Activated T-cell treated with anti-CD3 and anti-CD28 coated beads, Interleukin-2, amount 50 U/mL, for 72 hours (primary cell): ENCODE results near the gene TP53I11. TPM values are rescaled to one million over a fixed set of nuclear protein-coding genes. Genes with fewer than 3 reads are reported as not detected.

Source experiments
- ATAC-seq, 2 donors: fragments of 150-1000 bp; cut with Tn5 transposase; replicated peaks in 1 of 2; 2 replicates each; pipeline ENCODE4 v1.10.0; 2021; ENCODE audit warnings: moderate library complexity in 2 of 2, mild to moderate bottlenecking in 1 of 2
- DNase-seq, 2 donors: peaks; one replicate each; pipeline ENCODE4 v3.0.0; 2021 to 2022; ENCODE audit warnings: mixed read lengths in 1 of 2
- H3K27ac Mint-ChIP-seq: one replicate; pipeline ENCODE4 v1.8.0; 2022; ENCODE audit warnings: mild to moderate bottlenecking, moderate library complexity, mixed read lengths
- H3K27me3 Mint-ChIP-seq: one replicate; pipeline ENCODE4 v1.8.0; 2022; ENCODE audit warnings: low read depth, mixed read lengths
- H3K36me3 Mint-ChIP-seq, 2 donors: one replicate each; pipeline ENCODE4 v1.8.0; 2022; ENCODE audit warnings: mixed read lengths in 2 of 2, mild to moderate bottlenecking in 1 of 2; ENCODE audit not compliant: insufficient read depth in 2 of 2
- H3K4me1 Mint-ChIP-seq: one replicate; pipeline ENCODE4 v1.8.0; 2022; ENCODE audit warnings: low read depth, mixed read lengths
- H3K4me3 Mint-ChIP-seq, 2 donors: one replicate each; pipeline ENCODE4 v1.8.0; 2022; ENCODE audit warnings: mild to moderate bottlenecking in 2 of 2, mixed read lengths in 2 of 2, moderate library complexity in 2 of 2
- H3K9me3 Mint-ChIP-seq, 2 donors: one replicate each; pipeline ENCODE4 v1.8.0; 2022; ENCODE audit warnings: mixed read lengths in 2 of 2
- total RNA-seq, 2 donors: library from RNA; stranded (reverse); gene quantifications; one replicate each; pipeline ENCODE4 v1.2.3, GENCODE V29; 2022

TP53I11 gene, protein sequence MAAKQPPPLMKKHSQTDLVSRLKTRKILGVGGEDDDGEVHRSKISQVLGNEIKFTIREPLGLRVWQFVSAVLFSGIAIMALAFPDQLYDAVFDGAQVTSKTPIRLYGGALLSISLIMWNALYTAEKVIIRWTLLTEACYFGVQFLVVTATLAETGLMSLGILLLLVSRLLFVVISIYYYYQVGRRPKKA
- total RNA-seq = 10 to 100 TPM; 15.3 to 20.0 TPM

DNA sequence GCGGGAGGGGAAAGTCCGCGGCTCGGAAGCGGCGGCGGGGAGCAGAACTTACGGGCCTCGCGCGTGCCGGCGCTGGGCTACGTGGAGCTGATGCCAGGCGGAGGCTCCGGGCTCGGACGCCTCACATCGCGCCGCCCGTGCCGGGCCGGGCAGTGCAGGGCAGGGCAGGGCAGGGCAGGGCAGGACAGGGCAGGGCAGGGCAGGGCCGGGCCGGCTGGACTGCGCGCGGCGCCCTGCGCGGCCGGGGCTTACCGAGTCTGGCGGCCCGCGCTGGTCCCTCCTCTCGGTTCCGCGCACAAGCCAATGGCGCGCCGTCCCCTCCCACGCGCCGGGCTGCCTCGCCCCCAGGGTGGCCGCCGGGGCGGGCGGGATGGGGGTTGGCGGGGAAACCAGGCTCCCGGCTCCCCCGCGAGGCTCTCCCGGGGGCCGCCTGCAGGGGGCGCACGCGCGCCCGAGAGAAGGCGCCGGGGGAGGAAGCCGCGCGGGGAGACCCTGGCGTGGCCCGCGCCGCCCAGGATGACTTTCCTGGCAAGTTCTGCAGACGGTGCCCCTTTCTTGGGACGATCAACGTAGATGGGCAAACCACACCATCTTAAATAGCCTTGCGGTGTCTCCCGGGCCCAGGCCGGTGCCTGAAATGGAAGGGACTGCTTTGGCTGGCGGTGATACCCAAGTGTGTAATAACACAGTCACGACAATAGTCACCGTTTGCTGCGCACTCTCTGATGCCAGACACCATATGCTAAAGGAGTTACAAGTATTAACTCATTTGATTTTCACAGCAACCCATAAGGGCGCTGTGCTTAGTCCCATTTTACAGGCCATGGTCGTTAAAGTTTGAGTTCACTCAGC is at the start of gene TP53I11:
TSS of gene TP53I11 (minus strand) at position 259 of the 852 bp plus-strand sequence. CDS start 12,548 bp downstream, outside the sequence.
- Mint-ChIP-seq H3K27me3 (no peaks in the 10 kb centered on the region), H3K4me3 (peak within 1 kb of the TSS; percentile 84 to 88), H3K9me3 (no peaks in the 10 kb centered on the region), H3K27ac (peak within 1 kb of the TSS; percentile 46), H3K4me1 (peaks cover 18% of the 10 kb centered on the region), H3K36me3 (no peaks in the 10 kb centered on the region)
- peak; percentile 77 to 84 for DNase-seq
- peak; percentile 84 to 85 for ATAC-seq

DNA sequence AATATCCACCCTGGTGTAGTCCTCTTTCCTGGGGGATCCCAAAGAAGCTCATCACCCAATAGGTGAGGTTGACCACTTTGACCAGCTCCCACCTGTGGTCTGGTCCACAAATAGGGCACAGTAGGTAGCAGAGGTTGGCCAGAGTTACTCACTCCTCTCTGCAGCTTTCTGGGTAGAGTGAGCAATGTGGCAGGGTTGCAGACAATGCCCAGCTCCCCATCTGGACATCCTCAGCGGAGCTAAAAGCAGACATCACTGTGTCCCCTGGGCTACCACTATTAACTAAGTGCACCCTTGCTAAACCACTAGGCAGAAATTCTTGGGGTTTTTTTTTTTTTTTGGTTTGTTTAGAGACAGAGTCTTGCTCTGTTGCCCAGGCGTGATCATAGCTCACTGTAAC is 48.4 kb upstream of the TP53I11 start:
- Mint-ChIP-seq H3K4me3 (no peak overlapping the region), H3K4me1 (no peaks in the 10 kb centered on the region), H3K9me3 (no peaks in the 10 kb centered on the region), H3K27ac (no peak overlapping the region), H3K27me3 (no peaks in the 10 kb centered on the region), H3K36me3 (no peaks in the 10 kb centered on the region)
- no peak for DNase-seq
- ATAC-seq = no peak

DNA sequence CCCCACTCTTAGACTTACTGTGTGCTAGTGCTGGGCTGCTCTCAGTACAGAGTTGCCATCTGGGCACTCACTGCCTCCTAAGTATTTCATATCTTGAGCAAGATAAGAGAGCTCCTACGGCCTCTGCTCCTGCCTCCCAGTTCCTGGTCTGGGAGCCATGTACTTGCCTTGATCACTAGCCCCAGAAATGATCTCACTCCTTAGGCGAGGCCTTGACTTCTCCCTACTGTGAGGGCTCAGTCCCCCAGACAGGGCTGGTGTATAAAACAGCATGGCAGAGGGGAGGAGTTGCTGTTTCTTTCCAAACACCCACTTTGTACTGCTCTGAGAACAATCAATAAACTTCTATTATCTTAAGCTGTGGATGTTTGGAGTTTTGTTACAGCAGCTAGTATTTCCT is 47.4 kb upstream of the TP53I11 start:
- Mint-ChIP-seq H3K4me3 (no peak overlapping the region), H3K27me3 (no peaks in the 10 kb centered on the region), H3K27ac (no peak overlapping the region), H3K9me3 (no peaks in the 10 kb centered on the region), H3K4me1 (no peaks in the 10 kb centered on the region), H3K36me3 (no peaks in the 10 kb centered on the region)
- no peak for DNase-seq
- no peak for ATAC-seq

DNA sequence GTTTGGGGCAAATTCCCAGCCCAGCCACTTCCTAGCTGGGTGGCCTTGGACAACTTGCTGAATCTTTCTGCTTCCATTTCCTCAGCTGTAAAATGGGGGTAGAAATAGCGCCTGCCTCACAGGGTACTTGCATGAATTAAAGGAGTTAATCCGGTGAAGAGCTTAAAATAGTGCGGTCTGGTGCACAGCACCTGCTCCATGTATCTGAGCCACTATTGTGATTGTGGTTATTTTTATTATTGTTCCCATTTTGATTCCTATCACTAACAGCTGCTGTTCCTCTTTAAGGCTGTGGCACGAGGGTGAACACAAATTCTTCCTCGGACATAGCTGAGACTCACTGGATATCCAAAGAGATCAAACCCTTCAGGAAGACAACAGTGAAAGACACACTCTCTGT is 46.9 kb upstream of the TP53I11 start:
- ATAC-seq = no peak

DNA sequence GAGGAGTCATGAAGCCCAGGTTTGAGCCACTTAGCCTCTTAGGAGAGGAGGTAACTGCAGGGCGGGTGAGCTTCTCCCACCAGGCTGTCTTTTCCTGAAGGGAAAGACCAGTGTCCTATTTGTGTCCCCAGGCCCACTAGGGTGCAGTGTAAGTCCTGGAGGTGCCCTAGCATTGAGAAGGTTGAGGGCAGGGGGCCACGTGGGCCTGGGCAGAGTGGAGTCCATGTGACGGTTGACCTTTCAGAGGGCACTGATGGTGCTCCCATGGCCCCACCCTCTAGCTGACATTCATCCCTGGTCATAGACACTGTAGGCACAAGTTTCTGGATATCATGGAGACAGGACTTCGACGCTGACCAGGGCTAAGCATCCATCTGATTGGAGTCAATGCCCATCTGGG is 44.1 kb upstream of the TP53I11 start:
- Mint-ChIP-seq H3K9me3 (no peaks in the 10 kb centered on the region), H3K36me3 (no peaks in the 10 kb centered on the region), H3K27me3 (no peaks in the 10 kb centered on the region), H3K27ac (no peak overlapping the region), H3K4me1 (no peaks in the 10 kb centered on the region), H3K4me3 (no peak overlapping the region)
- DNase-seq = no peak
- no peak for ATAC-seq

More for the DNA sequence above, 46.9 kb upstream of the TP53I11 start:
- Mint-ChIP-seq H3K36me3 (no peaks in the 10 kb centered on the region), H3K4me3 (no peak overlapping the region), H3K27ac (no peak overlapping the region), H3K27me3 (no peaks in the 10 kb centered on the region), H3K4me1 (no peaks in the 10 kb centered on the region), H3K9me3 (no peaks in the 10 kb centered on the region)
- DNase-seq = no peak

DNA sequence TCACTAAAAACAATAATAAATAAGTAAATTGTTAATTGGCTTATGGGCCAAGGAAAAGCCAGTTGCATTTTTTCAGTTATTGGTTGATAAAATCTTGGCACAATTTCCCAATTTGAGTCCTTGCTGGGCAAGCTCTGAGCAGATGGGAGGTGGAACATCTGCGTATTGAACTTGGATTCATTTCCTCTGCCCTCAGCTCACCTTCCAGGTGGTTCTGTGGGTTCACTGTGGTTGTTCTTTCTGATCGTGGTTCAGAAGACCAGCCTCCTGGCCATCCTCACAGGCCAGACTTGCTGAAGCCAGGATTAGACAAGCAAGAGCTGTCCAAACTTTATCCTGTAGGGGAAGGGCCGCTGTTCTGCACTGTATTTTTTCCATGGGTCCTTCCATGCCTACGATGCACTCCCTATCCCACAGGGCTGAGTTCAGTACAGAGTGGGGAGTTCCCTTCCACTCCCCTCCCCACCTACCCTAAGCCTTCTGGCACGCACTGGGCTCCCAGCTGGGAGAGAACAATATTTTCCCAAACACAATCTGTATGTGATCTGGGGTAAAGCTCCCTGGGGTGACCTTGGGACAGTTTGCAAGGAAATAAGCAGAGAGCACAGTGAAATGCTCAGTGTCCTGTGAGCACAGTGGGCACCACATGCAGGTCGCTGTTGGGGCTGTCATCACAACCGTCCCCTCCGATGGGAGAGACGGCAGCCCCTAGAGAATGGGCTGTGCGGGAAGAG is 43.5 kb upstream of the TP53I11 start:
- DNase-seq = no peak
- Mint-ChIP-seq H3K4me1 (no peaks in the 10 kb centered on the region), H3K27me3 (no peaks in the 10 kb centered on the region), H3K4me3 (no peak overlapping the region), H3K9me3 (no peaks in the 10 kb centered on the region), H3K27ac (no peak overlapping the region), H3K36me3 (no peaks in the 10 kb centered on the region)
- ATAC-seq = no peak

DNA sequence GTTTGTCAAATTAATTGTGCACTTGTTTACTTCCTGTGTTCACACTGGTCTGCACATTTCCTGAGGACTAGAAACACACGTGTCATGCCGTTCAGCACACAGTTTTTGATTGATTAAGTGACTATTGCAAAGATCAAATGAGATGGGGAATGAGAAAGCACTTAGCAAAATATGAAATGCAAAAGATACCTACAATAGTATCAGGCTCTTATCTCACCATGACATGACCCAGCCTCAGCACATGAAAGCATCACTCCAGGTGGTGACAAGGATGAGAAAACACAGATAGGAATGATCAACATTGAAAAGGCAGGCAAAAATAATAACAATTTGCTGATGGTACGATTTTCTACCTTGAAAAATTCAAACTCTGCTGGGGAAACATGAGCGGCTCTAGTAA is 42.1 kb upstream of the TP53I11 start:
- no peak overlapping the region for H3K4me3 Mint-ChIP-seq
- H3K27ac Mint-ChIP-seq = no peak overlapping the region
- no peaks in the 10 kb centered on the region for H3K9me3 Mint-ChIP-seq
- no peaks in the 10 kb centered on the region for H3K36me3 Mint-ChIP-seq
- H3K4me1 Mint-ChIP-seq = no peaks in the 10 kb centered on the region
- no peaks in the 10 kb centered on the region for H3K27me3 Mint-ChIP-seq
- ATAC-seq (no peak), DNase-seq (no peak)

DNA sequence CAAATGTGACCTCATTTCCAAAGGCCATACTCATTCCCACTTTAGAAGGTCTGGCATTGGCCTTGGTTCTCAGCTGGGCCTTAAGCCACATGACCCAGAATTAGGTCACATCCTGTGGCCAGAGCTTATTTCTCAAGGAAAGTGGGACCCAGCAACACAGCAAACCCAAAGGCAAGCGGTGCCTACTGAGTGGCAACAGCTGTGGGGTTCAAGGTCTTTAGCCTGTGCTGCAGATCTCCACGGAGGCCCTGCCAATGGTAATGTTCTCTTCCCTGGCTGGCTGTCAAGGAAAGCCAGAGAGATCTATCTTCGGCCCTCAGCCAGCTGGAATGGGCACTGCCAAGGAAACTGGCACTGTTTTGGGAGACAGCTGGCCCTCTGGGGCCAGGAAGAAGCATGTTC is 41.5 kb upstream of the TP53I11 start:
- Mint-ChIP-seq H3K36me3 (no peaks in the 10 kb centered on the region), H3K4me1 (no peaks in the 10 kb centered on the region), H3K4me3 (no peak overlapping the region), H3K27ac (no peak overlapping the region), H3K27me3 (no peaks in the 10 kb centered on the region), H3K9me3 (no peaks in the 10 kb centered on the region)
- ATAC-seq (no peak), DNase-seq (no peak)

DNA sequence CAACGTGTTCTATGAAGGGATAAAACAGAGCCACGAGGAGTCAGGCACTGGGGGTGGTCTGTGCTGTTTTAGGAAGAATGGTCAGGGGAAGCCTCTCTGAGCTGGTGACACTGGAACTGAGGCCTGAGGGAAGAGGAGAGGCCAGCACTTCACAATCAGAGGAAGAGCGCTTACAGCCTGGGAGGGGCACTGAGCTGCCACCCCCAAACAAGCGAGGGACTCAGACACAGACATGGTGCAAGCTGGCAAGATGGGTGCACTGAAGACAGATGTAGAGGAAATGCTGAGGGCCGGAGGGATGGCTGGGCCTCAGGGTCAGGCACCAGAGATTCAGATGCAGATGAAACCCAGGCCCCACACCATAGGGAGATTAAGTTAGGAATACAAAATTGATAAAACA is 40.0 kb upstream of the TP53I11 start:
- Mint-ChIP-seq H3K9me3 (no peaks in the 10 kb centered on the region), H3K4me1 (no peaks in the 10 kb centered on the region), H3K27ac (no peak overlapping the region), H3K27me3 (no peaks in the 10 kb centered on the region), H3K36me3 (no peaks in the 10 kb centered on the region), H3K4me3 (no peak overlapping the region)
- DNase-seq (no peak), ATAC-seq (no peak)

DNA sequence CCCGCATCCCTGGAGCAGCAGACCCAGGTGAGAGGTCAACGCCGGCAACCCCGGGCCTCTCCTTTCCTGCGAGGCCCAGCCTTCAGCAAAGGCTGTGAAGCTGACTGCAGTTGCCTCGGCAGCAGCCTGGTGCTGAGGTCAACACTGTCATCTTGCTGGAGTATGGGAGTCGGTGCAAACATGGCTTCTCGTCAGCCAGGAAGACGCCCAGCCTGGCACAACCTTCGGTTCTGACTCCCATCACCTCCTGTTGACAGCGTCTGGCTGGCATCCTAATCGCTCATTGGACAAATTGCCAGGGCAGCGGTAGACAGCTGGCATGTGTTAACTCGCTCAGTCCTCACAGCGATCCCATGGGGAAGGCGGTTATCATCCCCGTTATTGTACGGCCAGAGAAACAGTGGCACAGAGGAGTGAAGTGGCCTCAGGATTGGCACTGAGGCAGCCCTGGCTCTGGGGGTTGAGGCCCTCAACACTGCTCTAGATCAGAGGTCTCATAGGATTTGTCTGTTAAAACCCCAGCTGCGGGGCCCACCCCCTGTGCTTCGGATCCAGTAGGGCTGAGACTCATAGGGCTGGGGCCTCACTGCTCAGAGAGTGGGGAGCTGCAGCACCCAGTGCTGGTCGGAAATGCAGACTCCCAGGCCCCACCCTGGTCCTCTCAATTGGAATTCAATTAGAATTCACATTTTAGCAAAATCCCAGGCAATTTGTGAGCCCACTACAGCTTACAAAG is 39.3 kb upstream of the TP53I11 start:
- ATAC-seq = no peak
- Mint-ChIP-seq H3K4me3 (no peak overlapping the region), H3K36me3 (no peaks in the 10 kb centered on the region), H3K27ac (no peak overlapping the region), H3K27me3 (no peaks in the 10 kb centered on the region), H3K4me1 (no peaks in the 10 kb centered on the region), H3K9me3 (no peaks in the 10 kb centered on the region)
- DNase-seq = no peak

DNA sequence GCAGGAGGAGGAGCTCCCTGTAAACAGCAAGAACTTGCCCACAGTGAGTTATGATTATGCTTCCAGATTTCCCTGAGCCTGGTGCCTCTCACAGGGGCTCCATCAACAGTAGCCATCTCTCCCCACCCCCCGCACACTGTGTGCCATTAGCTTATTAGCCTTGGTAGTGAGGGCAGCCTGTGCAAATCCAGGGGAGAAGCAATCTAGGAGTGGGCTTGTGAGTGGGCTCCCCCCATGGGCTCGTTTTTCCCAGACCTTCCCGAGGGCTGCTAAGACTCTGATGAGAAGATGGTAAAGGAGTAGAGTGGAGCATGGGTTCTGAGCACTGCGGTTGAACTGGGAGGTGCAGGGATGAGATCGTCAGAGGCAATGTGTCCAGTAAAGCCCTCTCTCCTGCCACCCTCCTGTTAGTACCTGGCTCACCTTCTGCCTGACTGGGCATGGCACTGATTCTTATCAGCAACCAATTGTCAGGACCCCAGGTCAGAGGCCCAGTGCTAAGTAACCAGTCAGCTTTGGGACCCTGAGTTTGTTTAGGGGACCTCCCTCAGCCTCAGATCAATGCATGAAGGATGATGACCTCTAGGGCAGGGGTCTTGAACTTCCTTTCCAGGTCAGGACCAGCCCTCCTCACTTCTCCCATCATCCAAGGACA is 38.4 kb upstream of the TP53I11 start:
- Mint-ChIP-seq H3K36me3 (no peaks in the 10 kb centered on the region), H3K4me1 (no peaks in the 10 kb centered on the region), H3K4me3 (no peak overlapping the region), H3K27me3 (no peaks in the 10 kb centered on the region), H3K9me3 (no peaks in the 10 kb centered on the region), H3K27ac (no peak overlapping the region)
- DNase-seq (no peak), ATAC-seq (no peak)

DNA sequence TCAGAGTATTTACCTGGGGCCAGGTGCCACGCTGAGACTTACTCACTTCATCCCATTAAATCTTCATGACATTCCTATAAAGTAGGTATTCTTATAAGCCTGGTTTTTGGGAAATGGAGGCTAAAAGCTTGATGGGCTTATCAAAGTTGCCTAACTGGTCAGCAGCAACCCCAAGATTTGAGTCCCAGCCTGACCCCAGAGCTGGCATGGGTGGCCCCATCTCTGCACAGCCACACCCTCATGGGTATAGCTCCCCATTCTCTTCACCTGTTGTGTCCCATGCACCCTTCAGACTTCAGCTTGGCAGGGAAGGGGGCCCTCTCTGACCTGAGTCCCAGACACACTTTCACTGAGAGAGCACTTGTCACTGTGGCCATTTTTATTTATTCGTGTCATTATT is 37.4 kb upstream of the TP53I11 start:
- Mint-ChIP-seq H3K36me3 (no peaks in the 10 kb centered on the region), H3K27me3 (no peaks in the 10 kb centered on the region), H3K4me3 (no peak overlapping the region), H3K9me3 (no peaks in the 10 kb centered on the region), H3K27ac (no peak overlapping the region), H3K4me1 (no peaks in the 10 kb centered on the region)
- DNase-seq (no peak), ATAC-seq (no peak)
